GM11168 (cell line): ENCODE data around the gene ASS1.

Experiments
- in situ Hi-C: fragments of 300-500 bp; cut with MboI; formaldehyde crosslinking; loops from one replicate; pipeline ENCODE4 v1.12.0; 2022; ENCODE audit warnings: low sequenced_read_pairs; ENCODE audit not compliant: unreplicated experiment

The ASS1 gene

DNA sequence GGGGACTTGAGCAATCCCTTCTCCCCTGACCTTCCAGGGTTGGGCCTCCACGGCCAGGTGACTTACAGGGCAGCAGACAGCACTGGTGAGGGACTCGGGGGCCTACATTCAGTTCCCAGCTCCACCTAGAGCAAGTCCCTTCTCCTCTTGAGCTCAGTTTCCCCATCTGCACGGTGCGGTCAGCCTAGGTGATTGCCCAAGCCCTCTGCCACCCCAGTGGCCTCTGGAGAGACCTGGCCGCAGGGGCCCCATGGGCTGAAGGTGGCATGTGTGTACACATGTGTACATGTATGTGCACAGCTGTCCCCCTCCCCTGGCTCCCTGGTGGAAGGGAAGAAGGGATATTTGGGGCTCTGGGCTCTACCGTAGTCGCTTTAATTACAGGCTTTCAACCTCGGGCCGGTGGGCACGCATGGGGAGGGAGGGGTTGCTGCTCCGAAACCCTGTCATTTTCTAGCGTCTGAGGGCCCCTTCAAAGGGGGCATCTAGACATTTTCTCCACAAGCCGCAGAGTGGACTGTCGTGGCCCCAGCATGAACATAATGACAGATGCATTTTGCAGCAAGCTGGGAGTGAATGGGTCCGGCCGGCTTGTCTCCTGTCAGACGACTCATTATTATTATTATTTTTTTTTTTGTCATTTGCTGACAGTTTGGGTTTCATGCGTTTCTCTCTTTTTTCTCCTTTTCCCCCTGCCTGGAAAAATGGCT lies 44.0 kb downstream of the ASS1 start:
- in situ Hi-C loops = no loop called here

- in situ Hi-C loops = no loop called here
Observed at GRCh38 chr9:130490981-130491380, 46.2 kb downstream of the ASS1 start.

- in situ Hi-C loops = no loop called here
Observed at GRCh38 chr9:130491830-130492482, 47.2 kb downstream of the ASS1 start.

DNA sequence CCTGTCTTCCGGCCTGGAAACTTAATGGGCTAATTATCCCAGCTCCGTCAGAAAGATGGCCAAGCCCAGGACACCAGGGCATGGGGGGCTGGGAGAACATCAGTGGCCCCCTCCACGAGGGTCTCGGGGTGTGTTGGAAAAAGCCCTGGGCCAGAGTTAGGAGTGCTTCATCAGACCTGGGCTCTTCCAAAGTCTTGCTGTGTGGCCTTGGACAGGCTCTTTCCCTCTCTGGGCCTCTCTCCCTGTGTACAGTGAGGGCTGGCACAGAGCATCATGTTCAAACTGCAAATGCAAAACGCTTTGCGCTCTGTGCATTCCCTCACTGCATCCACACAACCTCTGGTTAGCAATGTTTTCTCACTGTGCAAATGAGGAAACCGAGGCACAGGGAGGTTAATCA lies 48.3 kb downstream of the ASS1 start:
- in situ Hi-C loops = no loop called here

- in situ Hi-C loops = no loop called here
Observed at GRCh38 chr9:130493476-130493875, 48.7 kb downstream of the ASS1 start.

GRCh38 chr9:130495067-130495466 lies 50.3 kb downstream of the ASS1 start:
- in situ Hi-C loops = no loop called here

DNA sequence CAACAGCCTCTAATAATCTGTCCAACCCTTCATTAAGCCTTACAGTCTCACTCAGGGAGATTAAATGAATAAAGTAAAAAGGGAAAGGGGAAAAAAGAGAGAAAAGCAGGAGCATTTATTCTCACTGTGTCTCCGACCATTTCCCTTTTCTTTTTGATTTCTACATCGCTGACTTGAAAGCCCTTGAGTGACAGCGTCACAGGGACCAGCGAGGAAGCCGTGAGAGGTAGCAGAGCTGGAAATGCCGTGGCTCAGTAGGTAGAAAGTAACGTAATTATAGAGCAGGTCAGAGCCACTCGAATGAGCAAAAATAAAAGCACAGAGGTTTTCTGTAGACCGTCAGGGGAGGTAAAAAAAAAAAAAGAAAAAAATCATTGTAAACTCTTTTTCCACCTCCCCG lies 52.4 kb downstream of the ASS1 start:
- in situ Hi-C loops = no loop called here

- in situ Hi-C loops = no loop called here
Observed at GRCh38 chr9:130498298-130498917, 53.6 kb downstream of the ASS1 start.

- in situ Hi-C loops = no loop called here
Observed at GRCh38 chr9:130498918-130499698, 54.3 kb downstream of the ASS1 start.

DNA sequence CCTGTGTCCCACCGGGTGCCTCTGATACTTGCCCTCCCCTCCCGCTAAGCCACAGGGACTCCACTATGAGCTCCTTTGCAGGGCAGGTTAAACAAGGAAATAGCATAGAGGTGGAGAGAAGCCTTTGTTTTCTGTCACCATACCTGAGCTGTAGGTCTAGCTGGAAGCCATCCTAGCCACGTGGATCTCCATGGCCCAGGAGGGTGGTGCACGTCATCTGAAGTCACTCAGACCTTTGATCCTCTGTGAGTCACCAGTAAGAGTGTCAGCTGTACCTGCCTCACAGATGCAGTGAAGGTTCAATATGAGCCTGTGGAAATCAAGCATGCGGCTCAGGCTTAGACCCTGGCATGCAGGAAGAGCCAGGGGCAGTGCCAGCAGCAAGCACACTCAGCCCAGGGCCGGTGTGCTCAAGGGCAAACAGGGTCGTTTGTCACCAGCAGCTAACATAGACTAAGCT lies 55.1 kb downstream of the ASS1 start:
- in situ Hi-C loops = no loop called here

DNA sequence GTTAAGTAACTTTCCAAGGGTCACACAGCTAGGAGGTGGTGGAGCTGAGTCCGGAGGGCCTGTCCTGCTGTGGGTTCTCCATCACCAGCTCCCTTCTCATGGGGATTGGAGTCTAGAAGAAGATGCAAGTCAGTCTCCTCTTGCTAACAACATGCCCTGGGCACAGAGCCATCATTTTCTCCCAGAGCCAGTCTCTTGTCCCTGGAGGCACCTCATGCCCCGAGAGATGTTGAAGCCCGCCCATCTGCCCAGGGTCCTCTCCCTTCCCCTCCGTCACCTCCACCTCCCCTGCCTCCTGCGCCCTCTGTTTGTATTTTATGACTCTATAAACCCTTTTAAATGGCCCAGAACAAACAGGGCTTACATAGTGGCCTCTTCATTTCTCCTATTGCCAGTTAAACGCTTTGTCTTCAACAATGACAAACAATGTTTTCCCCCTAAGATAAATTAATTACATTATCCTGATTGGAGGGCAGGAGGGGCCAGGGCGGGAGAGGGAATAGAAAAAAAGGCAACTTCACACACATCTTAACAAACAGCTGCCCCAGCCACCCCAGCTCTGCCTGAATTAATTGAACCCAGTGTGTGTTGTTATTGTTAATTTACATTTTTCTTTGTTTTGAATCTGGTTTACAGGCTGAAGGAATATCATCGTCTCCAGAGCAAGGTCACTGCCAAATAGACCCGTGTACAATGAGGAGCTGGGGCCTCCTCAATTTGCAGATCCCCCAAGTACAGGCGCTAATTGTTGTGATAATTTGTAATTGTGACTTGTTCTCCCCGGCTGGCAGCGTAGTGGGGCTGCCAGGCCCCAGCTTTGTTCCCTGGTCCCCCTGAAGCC lies 55.8 kb downstream of the ASS1 start:
- in situ Hi-C loops = no loop called here

DNA sequence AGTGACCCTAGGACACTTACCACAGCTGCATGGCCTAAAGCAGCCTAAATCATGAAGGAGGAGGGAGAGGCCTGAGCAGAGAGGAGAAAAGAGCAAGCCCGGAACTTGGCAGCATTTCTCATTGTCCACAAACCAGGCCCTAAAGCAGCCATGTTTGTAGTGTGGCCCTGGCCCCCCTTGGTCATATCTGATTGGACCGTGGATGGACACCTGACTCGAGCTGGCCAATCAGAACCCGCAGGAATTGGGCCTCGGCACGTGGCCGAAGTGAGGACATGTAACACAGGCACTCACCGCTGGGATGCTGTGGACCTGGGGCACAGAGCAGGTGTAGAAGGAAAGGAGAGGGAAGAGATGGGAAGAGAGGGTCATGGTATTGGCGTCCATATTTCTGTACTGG lies 56.9 kb downstream of the ASS1 start:
- in situ Hi-C loops = no loop called here

DNA sequence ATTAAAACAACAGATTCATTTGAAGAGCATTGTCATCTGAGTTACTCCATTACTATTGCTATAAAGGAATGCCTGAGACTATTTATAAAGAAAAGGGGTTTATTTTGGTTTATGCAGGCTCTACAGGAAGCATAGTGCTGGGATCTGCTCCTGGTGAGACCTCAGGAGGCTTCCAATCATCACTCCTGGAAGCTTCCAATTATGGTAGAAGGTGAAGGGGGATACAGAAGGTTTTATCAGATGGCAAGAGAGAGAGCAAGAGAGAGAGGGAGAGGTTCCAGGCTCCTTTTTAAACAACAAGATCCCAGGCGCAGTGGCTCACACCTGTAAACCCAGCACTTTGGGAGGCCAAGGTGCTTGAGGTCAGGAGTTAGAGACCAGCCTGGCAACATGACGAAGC lies 63.5 kb downstream of the ASS1 start:
- in situ Hi-C loops = no loop called here

GRCh38 chr9:130512199-130512598 lies 67.4 kb downstream of the ASS1 start:
- in situ Hi-C loops = no loop called here

DNA sequence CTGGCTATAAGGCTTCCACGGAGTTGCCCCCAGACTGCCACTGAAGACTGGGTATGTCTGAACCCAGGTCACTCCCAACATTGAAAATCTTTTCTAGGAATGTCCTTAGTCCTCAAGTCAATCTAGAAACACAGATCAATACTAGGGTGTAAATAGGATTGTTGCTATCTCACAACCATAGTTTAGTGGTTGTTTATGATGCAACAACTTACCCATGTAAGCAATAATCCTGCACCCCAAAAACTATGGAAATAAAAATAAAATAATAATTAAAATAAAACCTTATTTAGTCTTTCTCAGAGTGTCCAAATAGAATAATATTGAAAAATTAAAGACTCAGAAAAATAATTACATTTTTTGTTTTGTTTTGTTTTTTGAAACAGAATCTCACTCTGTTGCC lies 68.3 kb downstream of the ASS1 start:
- in situ Hi-C loops = no loop called here

GRCh38 chr9:130518233-130518632 lies 73.5 kb downstream of the ASS1 start:
- in situ Hi-C loops = no loop called here

DNA sequence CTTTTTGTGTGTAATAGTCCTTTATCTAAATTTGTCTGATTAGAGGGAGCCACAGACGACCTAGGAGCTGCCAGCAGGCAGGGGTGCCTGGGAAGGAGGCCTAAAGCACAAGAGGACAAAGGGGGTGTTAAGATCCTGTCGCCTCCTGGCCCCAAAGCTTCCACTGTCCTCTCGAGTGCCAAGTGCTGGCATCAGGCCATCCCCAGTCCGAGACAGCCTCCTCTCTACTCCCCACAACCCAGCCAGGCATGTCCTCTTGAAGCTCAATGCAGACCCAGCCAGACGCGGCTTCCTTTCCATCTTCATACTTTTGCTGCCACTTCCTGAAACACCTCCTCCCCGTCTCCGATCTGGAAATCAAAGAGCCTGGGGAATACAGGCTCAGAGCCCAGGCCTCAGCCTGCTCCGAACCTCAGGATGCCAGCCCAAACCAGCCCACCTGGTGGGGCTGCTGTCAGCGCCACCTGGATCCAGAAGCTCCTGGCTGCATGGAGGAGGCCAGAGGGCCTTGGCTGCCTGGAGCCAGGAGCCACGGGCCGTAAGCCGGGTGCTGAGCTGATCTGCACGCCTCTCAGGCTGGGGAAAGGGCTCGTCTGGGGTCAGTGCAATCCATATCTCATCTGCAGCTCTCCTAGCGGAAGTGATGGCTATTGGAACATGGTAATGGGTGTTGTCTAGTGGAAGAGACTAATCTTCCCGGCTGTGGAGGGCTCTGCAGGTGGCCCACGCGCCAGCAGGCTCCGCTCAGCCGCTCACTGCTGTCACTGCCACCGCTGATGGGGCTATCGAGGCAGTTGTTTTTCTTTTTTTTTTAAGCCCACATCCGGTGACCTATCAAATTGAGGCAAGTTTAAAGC lies 74.4 kb downstream of the ASS1 start:
- in situ Hi-C loops = no loop called here

DNA sequence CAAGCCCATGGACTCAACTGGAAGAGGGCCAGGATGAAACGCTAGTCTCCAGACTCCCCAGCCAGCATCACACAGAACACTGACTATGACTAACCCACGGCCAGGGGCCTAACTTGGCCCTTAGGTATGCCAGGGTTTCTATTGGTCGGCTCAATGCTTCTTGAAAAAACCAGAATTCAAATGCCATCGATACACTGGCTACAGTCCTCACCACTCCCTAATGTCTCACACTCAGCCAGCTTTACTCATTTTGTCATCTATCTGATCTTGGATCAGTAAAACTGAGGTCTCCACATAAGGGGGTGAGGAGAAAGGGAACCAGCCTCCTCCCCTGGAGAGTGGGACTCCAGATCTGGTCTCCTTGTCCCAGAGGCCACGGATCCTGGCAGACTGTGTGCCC lies 75.2 kb downstream of the ASS1 start:
- in situ Hi-C loops = no loop called here

- in situ Hi-C loops = no loop called here
Observed at GRCh38 chr9:130521715-130522114, 77.0 kb downstream of the ASS1 start.
